ENCODE measurements around the gene DUSP1. TPM values are rescaled to one million over a fixed set of nuclear protein-coding genes. Genes with fewer than 3 reads are reported as not detected.

The DUSP1 gene
- total RNA-seq, 1 donor from 2014 or later = 382 TPM

DNA sequence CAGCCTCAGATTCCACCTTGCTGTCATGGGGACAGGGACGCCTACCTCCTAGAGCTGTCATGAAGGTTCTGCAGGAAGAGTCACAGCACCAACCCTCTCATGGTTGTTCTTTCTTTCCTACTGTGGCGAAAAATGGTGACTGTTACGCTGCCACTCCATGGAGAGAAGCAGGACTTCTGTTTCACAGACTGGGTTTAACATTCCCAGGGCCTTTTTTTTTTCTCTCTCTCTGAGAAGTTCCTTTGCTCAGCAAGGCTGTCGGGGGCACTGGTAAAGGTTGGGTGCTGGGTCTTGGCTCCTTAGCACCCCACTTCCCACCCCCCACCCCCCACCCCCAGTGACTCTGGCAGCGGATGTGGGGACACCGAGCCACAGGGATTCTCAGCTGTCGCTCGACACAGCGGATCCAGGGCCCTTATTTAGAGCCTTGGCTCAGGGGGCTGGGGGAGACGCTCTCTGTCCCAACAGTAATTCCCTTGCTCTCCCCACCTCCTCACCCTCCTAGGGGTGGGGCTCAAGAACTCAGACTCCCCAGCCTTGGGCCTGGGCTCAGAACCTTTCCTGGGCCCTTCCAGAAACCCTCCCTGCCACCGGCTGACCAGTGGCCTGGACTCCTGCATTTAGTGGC is 34.4 kb downstream of the DUSP1 start:
- H3K27ac ChIP-seq = no peak overlapping the region
- DNase-seq (no peak), ATAC-seq (no peak)
- TF ChIP-seq CTCF (IDR thresholded peaks at IDR 0.05) = no peak
- no peaks in the 10 kb centered on the region for H3K9me3 ChIP-seq
- intact Hi-C loops (cut with DNase I) = no loop called here
- H3K4me3 ChIP-seq = no peak overlapping the region
- peaks cover 32% of the 10 kb centered on the region for H3K4me1 ChIP-seq
- H3K27me3 ChIP-seq = no peaks in the 10 kb centered on the region
- H3K36me3 ChIP-seq = no peaks in the 10 kb centered on the region

GRCh38 chr5:172735141-172735831 is 35.7 kb downstream of the DUSP1 start:
- no peak for ATAC-seq
- Histone ChIP-seq H3K9me3 (no peaks in the 10 kb centered on the region), H3K4me3 (no peak overlapping the region), H3K4me1 (peaks cover 20% of the 10 kb centered on the region), H3K27me3 (no peaks in the 10 kb centered on the region), H3K36me3 (no peaks in the 10 kb centered on the region), H3K27ac (peak overlapping the region; percentile 8)
- no peak for DNase-seq
- intact Hi-C loops (cut with DNase I) = no loop called here
- no peak for TF ChIP-seq CTCF (IDR thresholded peaks at IDR 0.05)

DNA sequence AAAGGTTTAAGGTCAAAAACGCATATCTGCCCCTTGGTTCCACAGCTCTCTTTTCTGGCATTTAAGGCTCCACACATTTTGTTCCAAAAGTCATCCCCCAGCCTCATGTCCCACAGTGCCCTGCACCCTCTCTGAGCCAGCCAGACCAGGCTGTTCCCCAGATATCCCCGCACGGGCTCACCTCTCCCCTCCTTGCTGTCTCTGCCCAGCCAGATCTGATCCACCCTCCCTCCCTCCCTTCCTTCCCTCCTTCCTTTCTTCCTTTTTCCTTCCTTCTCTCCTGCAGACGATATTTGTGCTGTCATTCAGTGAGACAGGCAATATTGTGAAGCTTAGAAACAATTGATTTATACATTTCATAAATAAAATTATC is 37.0 kb downstream of the DUSP1 start:
- no peaks in the 10 kb centered on the region for H3K27me3 ChIP-seq
- intact Hi-C loops (cut with DNase I) = no loop called here
- H3K36me3 ChIP-seq = no peaks in the 10 kb centered on the region
- ATAC-seq (peak; percentile 1), DNase-seq (no peak)
- H3K4me3 ChIP-seq = no peak overlapping the region
- H3K9me3 ChIP-seq = no peaks in the 10 kb centered on the region
- no peak for TF ChIP-seq CTCF (IDR thresholded peaks at IDR 0.05)
- peak overlapping the region; percentile 96 for H3K27ac ChIP-seq
- peaks cover 20% of the 10 kb centered on the region for H3K4me1 ChIP-seq

DNA sequence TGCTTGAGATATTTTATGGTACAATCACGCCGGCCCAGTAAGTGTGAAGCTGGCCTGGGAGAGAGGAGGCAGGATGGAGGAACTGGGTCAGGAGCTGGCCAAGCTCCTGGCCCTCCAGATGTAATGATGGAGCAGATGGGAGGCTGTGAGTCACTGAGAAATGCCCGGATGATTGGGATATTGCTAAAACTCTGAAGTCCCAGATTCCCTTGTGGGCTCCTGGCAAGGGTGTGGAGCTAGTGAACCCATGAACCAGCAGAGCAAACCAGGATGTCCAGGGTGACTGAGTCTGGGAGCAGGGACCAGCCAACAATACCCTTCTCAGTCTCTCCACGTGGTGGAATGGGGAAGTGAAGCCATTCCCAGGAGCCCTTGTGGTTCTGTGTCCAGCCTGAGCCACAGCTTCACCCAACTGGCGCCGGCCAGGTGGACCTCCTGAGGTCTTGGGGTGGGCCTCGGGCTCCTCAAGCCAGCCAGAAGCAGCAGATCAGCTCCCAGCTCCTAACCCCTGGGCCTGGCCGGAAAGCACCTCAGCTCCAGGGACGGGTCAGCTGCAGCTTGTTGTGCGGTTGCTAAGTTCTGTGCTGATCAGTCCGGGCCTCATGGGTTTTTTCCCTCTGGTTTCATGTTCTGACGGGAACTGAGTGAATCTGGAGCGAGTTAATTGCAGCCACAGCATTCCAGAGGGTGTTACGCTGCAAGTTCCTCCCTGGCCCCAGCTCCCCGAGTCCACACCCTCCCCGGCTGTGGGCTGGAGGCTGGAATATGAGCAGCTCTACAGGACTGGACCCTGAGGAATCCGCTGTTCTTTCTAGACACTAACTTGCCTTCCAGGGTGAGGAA is 37.6 kb downstream of the DUSP1 start:
- Histone ChIP-seq H3K4me1 (peaks cover 20% of the 10 kb centered on the region), H3K36me3 (no peaks in the 10 kb centered on the region), H3K27ac (peak overlapping the region; percentile 96), H3K4me3 (no peak overlapping the region), H3K27me3 (no peaks in the 10 kb centered on the region), H3K9me3 (no peaks in the 10 kb centered on the region)
- DNase-seq (peak; percentile 84), ATAC-seq (peak; percentile 85)
- TF ChIP-seq CTCF (IDR thresholded peaks at IDR 0.05) = no peak
- intact Hi-C loops (cut with DNase I) = no loop called here

DNA sequence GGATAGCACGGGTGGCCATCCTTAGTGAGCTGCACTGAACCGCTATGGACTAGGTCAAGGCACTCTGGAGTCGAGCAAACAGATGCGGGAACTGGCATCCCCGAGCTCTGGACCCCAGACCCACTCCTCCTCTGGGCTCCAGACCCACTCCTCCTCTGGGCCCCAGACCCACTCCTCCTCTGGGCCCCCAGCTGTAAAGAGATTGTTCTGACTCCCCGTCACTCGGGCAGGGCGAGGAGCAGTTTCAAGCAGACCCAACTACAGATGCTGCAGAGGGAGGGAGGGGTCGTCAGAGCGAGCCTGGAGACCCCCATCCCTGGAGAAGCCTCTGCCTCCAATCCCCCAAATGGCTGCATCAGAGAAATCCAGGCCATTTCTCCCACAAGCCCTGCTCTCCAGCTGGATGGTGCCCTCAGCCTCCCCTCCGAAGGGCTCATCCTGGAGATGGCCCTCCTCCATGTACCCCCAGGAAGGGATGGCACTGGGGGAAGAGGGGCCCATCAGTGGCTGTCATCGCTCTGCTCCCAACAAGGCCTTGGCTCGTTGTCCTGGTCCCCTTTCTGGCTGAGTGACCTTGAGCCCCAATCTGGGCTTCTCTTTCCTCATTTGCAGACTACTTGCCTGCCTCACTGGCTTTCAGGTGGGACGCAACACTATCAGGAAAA is 38.7 kb downstream of the DUSP1 start:
- intact Hi-C loops (cut with DNase I) = no loop called here
- Histone ChIP-seq H3K4me1 (peaks cover 20% of the 10 kb centered on the region), H3K9me3 (no peaks in the 10 kb centered on the region), H3K27me3 (no peaks in the 10 kb centered on the region), H3K36me3 (no peaks in the 10 kb centered on the region), H3K4me3 (no peak overlapping the region), H3K27ac (peak overlapping the region; percentile 96)
- DNase-seq (no peak), ATAC-seq (no peak)
- TF ChIP-seq CTCF (IDR thresholded peaks at IDR 0.05) = no peak
